OCI-LY3 (cell line): ENCODE results near the gene PSMD12.

Experiments
- H2AFZ ChIP-seq: fragments of 200-600, 300-600 bp; shearing (Covaris generic); 2 replicates; pipeline ENCODE4 v1.6.0; 2014; ENCODE audit warnings: antibody characterized with exemption, low read depth, low read length
- H3K27ac ChIP-seq: fragments of 200-600, 300-600 bp; sonication (generic); 2 replicates; pipeline ENCODE4 v1.5.1; 2014; ENCODE audit warnings: mild to moderate bottlenecking, low read length, moderate library complexity, mixed read lengths
- H3K27me3 ChIP-seq: fragments of 200-600, 300-600 bp; sonication (generic); 2 replicates; pipeline ENCODE4 v1.6.1; 2014; ENCODE audit warnings: low read depth, low read length, mixed read lengths
- H3K36me3 ChIP-seq: fragments of 200-600, 300-600 bp; sonication (generic); replicated peaks from 2 replicates; pipeline ENCODE3; 2014; ENCODE audit warnings: low read depth, low read length, mixed read lengths
- H3K4me1 ChIP-seq: fragments of 300-600, 200-600 bp; sonication (generic); 2 replicates; pipeline ENCODE4 v1.6.1; 2014; ENCODE audit warnings: low read length, mixed read lengths
- H3K4me2 ChIP-seq: fragments of 200-600, 300-600 bp; sonication (generic); 2 replicates; pipeline ENCODE4 v1.6.1; 2014; ENCODE audit warnings: low read length, mixed read lengths
- H3K4me3 ChIP-seq: fragments of 300-600, 200-600 bp; sonication (generic); 2 replicates; pipeline ENCODE4 v1.5.1; 2014; ENCODE audit warnings: antibody characterized with exemption, mild to moderate bottlenecking, low read length, moderate library complexity
- H3K79me2 ChIP-seq: fragments of 300-600, 200-600 bp; shearing (Covaris generic); 2 replicates; pipeline ENCODE4 v1.6.1; 2014; ENCODE audit warnings: mild to moderate bottlenecking, low read length, mixed read lengths
- H3K9ac ChIP-seq: fragments of 300-600, 200-600 bp; shearing (Covaris generic); 2 replicates; pipeline ENCODE4 v1.6.0; 2014; ENCODE audit warnings: mild to moderate bottlenecking, low read length, moderate library complexity
- H3K9me3 ChIP-seq: fragments of 200-600, 300-600 bp; shearing (Covaris generic); 2 replicates; pipeline ENCODE4 v1.6.1; 2014; ENCODE audit warnings: low read length, mixed read lengths; ENCODE audit not compliant: insufficient read depth
- H4K20me1 ChIP-seq: fragments of 200-600, 300-600 bp; sonication (generic); 2 replicates; pipeline ENCODE4 v1.6.1; 2016; ENCODE audit warnings: low read length, mixed read lengths; ENCODE audit not compliant: insufficient read depth
- EZH2phosphoT487 ChIP-seq: fragments of 200-600 bp; shearing (Covaris generic); IDR thresholded peaks from 2 replicates; pipeline ENCODE4 v1.6.1; 2018; ENCODE audit warnings: antibody characterized with exemption, mixed run types, low read depth
- TF ChIP-seq, protein P1 (sequence below): fragments of 200-600, 300-600 bp; sonication (generic); IDR thresholded peaks from 2 replicates; pipeline ENCODE4 v1.5.1; 2014; ENCODE audit warnings: antibody characterized with exemption, low read length, low read depth

PSMD12 gene

DNA sequence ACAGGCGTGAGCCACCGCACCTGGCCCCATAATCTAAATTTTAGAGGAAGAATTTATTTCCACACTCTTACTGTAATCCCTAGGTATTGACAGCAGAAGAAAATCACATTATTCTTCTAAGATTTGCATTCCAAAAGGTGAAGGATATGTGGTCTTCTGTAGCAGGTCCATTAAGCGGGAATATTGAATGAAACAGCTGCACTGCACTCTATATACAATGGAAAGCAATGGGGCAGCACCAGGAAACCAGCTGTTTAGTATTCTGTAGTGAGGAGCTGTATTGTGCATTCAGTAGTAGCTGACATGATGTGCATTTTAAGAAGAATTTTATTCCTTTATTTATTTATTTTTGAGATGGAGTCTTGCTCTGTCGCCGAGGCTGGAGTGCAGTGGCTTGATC is 49.6 kb downstream of the PSMD12 start:
- Histone ChIP-seq H3K9ac (no peak overlapping the region), H4K20me1 (no peaks in the 10 kb centered on the region), H3K9me3 (no peaks in the 10 kb centered on the region), H3K4me1 (peaks cover 6% of the 10 kb centered on the region), H3K4me2 (no peak overlapping the region), H3K36me3 (no peaks in the 10 kb centered on the region), H3K27ac (no peak overlapping the region), H3K4me3 (no peak overlapping the region), H2AFZ (no peak overlapping the region), H3K27me3 (no peaks in the 10 kb centered on the region), H3K79me2 (no peaks in the 10 kb centered on the region)
- TF ChIP-seq EZH2phosphoT487 = no peak
- TF ChIP-seq, protein P1, sequence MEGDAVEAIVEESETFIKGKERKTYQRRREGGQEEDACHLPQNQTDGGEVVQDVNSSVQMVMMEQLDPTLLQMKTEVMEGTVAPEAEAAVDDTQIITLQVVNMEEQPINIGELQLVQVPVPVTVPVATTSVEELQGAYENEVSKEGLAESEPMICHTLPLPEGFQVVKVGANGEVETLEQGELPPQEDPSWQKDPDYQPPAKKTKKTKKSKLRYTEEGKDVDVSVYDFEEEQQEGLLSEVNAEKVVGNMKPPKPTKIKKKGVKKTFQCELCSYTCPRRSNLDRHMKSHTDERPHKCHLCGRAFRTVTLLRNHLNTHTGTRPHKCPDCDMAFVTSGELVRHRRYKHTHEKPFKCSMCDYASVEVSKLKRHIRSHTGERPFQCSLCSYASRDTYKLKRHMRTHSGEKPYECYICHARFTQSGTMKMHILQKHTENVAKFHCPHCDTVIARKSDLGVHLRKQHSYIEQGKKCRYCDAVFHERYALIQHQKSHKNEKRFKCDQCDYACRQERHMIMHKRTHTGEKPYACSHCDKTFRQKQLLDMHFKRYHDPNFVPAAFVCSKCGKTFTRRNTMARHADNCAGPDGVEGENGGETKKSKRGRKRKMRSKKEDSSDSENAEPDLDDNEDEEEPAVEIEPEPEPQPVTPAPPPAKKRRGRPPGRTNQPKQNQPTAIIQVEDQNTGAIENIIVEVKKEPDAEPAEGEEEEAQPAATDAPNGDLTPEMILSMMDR = no peak

DNA sequence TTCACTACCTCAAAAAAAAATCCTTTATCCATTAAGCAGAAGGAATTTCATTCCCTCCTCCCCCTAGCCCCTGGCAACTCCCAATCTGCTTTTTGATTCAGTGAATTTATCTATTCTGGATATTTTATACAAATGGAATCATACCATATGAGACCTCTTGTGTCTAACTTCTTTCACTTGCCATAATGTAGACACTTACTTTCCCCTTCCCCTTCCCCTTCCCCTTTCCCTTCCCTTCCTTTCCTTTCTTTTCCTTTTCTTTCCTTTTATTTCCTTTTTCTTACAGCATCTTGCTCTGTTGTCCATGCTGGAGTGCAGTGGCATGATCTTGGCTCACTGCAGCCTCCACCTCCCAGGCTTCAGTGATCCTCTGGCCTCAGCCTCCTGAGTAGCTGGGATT is 50.5 kb downstream of the PSMD12 start:
- H3K36me3 ChIP-seq = no peaks in the 10 kb centered on the region
- H3K79me2 ChIP-seq = no peaks in the 10 kb centered on the region
- H3K27ac ChIP-seq = no peak overlapping the region
- no peak overlapping the region for H2AFZ ChIP-seq
- peaks cover 12% of the 10 kb centered on the region for H3K4me1 ChIP-seq
- no peak overlapping the region for H3K4me2 ChIP-seq
- no peaks in the 10 kb centered on the region for H3K27me3 ChIP-seq
- no peaks in the 10 kb centered on the region for H3K9me3 ChIP-seq
- H4K20me1 ChIP-seq = no peaks in the 10 kb centered on the region
- no peak for TF ChIP-seq EZH2phosphoT487
- TF ChIP-seq, protein P1 = no peak
- no peak overlapping the region for H3K4me3 ChIP-seq
- no peak overlapping the region for H3K9ac ChIP-seq

DNA sequence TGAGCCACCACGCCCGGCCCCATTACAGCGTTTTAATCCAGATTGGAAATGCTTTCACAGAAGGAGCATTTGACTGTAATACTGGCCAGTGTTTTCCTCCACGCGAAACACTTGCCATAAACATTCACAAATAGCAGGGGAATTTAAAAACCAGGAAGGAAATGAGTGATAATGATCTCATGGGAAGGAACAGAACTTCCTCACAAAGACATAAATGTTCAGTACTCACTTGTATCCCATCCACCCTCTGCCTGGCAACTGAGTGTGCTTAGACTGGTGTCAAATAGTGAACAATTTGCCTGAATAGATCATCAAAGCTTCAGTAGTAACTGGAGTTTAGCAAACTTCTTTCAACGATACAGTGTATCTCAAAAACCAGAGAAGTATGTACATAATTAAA is 54.1 kb downstream of the PSMD12 start:
- H3K79me2 ChIP-seq = no peaks in the 10 kb centered on the region
- H3K27me3 ChIP-seq = no peaks in the 10 kb centered on the region
- peak overlapping the region; percentile 64 for H3K4me2 ChIP-seq
- H3K9me3 ChIP-seq = no peaks in the 10 kb centered on the region
- TF ChIP-seq, protein P1 = no peak
- TF ChIP-seq EZH2phosphoT487 = no peak
- H3K9ac ChIP-seq = 0 out of 2 replicates have a peak overlapping the region, but pooled peaks have one; percentile 0
- peaks cover 12% of the 10 kb centered on the region for H3K4me1 ChIP-seq
- H3K36me3 ChIP-seq = no peaks in the 10 kb centered on the region
- peak overlapping the region; percentile 69 for H2AFZ ChIP-seq
- H3K27ac ChIP-seq = no peak overlapping the region
- peak overlapping the region; percentile 64 for H3K4me3 ChIP-seq
- H4K20me1 ChIP-seq = no peaks in the 10 kb centered on the region

DNA sequence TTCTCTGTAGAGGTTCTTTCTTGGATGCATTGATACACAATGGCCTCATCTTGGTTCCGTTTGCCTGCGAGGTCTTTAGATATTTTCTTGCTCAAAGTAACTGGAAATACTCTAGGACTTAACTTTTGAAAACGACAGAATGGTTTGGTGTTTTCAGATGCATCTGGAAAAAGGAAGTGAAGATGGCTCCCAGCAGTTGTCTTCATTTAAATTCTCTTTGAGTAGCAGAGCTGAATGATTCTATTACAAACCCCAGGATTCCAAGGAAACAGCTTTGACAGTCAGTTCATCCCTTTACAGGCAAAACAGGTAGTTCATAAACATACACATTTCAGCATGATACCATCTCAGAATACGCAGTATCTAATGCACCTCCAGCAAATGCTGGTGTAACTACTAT is 54.8 kb downstream of the PSMD12 start:
- H4K20me1 ChIP-seq = no peaks in the 10 kb centered on the region
- TF ChIP-seq EZH2phosphoT487 = no peak
- TF ChIP-seq, protein P1 = no peak
- H3K4me3 ChIP-seq = peak overlapping the region; percentile 64
- peak overlapping the region; percentile 64 for H3K4me2 ChIP-seq
- no peaks in the 10 kb centered on the region for H3K9me3 ChIP-seq
- peak overlapping the region; percentile 0; the same call in 1 of the 2 replicates for H3K9ac ChIP-seq
- no peaks in the 10 kb centered on the region for H3K36me3 ChIP-seq
- no peak overlapping the region for H3K27ac ChIP-seq
- no peaks in the 10 kb centered on the region for H3K79me2 ChIP-seq
- peak overlapping the region; percentile 69; the same call in 1 of the 2 replicates for H2AFZ ChIP-seq
- H3K4me1 ChIP-seq = peaks cover 12% of the 10 kb centered on the region
- no peaks in the 10 kb centered on the region for H3K27me3 ChIP-seq
